B cell (primary cell): ENCODE measurements around the gene RGS17. TPM values are rescaled to one million over a fixed set of nuclear protein-coding genes. Genes with fewer than 3 reads are reported as not detected.
"Not testable (repeated sequence)": the region's sequence is repeated elsewhere in the genome, so short reads cannot be mapped to it uniquely, and the experiment has no call there.

Source experiments
- ATAC-seq: fragments of 200-7000 bp; cut with Tn5 transposase; one replicate; pipeline ENCODE4 v1.10.0; 2021; ENCODE audit warnings: low read depth, mild to moderate bottlenecking, moderate number of reproducible peaks, moderate library complexity
- CTCF ChIA-PET: fragments of 350-600 bp; sonication (Branson Sonifier 250); formaldehyde crosslinking; loops from one replicate; lab custom pipeline; 2021; ENCODE audit warnings: antibody characterized with exemption, inconsistent platforms; lab: Charles Lee
- POLR2A ChIA-PET: fragments of 350-600 bp; sonication (Branson Sonifier 250); formaldehyde crosslinking; loops from one replicate; lab custom pipeline; 2021; ENCODE audit warnings: antibody characterized with exemption; lab: Charles Lee
- DNase-seq: peaks from one replicate; pipeline ENCODE4 v3.0.0; 2013
- H2AFZ ChIP-seq: 2 replicates; pipeline ENCODE4 v1.6.1; 2012; ENCODE audit warnings: mild to moderate bottlenecking, low read depth, low read length; ENCODE audit not compliant: insufficient read depth, poor library complexity, severe bottlenecking
- H3K27ac ChIP-seq, 2 donors: 1 replicate in 1 of 2; 2 replicates in 1 of 2; pipeline ENCODE4 v1.5.1; 2012 to 2013; ENCODE audit warnings: low read length in 2 of 2, mild to moderate bottlenecking in 2 of 2, moderate library complexity in 1 of 2
- H3K27me3 ChIP-seq, 4 experiments: fragments of 200-600 bp in 1 of 4; sonication (generic) in 1 of 4; replicated peaks in 1 of 4; 1 replicate in 2 of 4; 2 replicates in 2 of 4; pipeline versions ENCODE4 v1.6.1 to v1.7.0; 2013 to 2016; ENCODE audit warnings: low read length in 3 of 4, mild to moderate bottlenecking in 2 of 4, mixed read lengths in 1 of 4, moderate library complexity in 1 of 4; ENCODE audit not compliant: insufficient read depth in 4 of 4, control insufficient read depth in 3 of 4; ENCODE audit errors: control extremely low read depth in 1 of 4
- H3K36me3 ChIP-seq, 2 experiments: replicated peaks in 1 of 2; 1 replicate in 1 of 2; 2 replicates in 1 of 2; pipeline versions ENCODE4 v1.6.1 to v1.7.1; 2013; ENCODE audit warnings: low read length in 1 of 2; ENCODE audit not compliant: insufficient read depth in 2 of 2, control insufficient read depth in 1 of 2; ENCODE audit errors: control extremely low read depth in 1 of 2, extremely low read depth in 1 of 2
- H3K4me1 ChIP-seq, 2 donors: fragments of 200-600 bp in 1 of 2; sonication (generic) in 1 of 2; 1 replicate in 1 of 2; 2 replicates in 1 of 2; pipeline versions ENCODE4 v1.5.1 to v1.6.1; 2013 to 2017; ENCODE audit warnings: low read length in 2 of 2; ENCODE audit not compliant: control insufficient read depth in 2 of 2, insufficient read depth in 2 of 2
- H3K4me2 ChIP-seq: replicated peaks from 2 replicates; pipeline ENCODE3; 2012; ENCODE audit warnings: mild to moderate bottlenecking, low read depth, low read length; ENCODE audit not compliant: poor library complexity, severe bottlenecking
- H3K4me3 ChIP-seq, 5 experiments: fragments of 200-600 bp in 1 of 5; sonication (generic) in 1 of 5; 1 replicate in 3 of 5; 2 replicates in 2 of 5; pipeline versions ENCODE4 v1.5.1 to v1.7.0; 2011 to 2016; ENCODE audit warnings: low read length in 4 of 5, mild to moderate bottlenecking in 4 of 5, low read depth in 2 of 5, control low read depth in 1 of 5, moderate library complexity in 1 of 5; ENCODE audit not compliant: insufficient read depth in 1 of 5; ENCODE audit errors: control extremely low read depth in 1 of 5, extremely low read depth in 1 of 5
- H3K79me2 ChIP-seq: fragments of 200-600 bp; sonication (generic); one replicate; pipeline ENCODE4 v1.6.0; 2016; ENCODE audit warnings: low read length; ENCODE audit not compliant: control insufficient read depth, insufficient read depth
- H3K9ac ChIP-seq: fragments of 200-600 bp; sonication (generic); 2 replicates; pipeline ENCODE4 v1.6.1; 2017; ENCODE audit warnings: mild to moderate bottlenecking, low read length, moderate library complexity
- H3K9me3 ChIP-seq, 3 donors: one replicate each; pipeline versions ENCODE4 v1.6.1 to v1.7.1; 2013; ENCODE audit warnings: low read length in 2 of 3; ENCODE audit not compliant: control insufficient read depth in 2 of 3, insufficient read depth in 1 of 3; ENCODE audit errors: control extremely low read depth in 1 of 3
- H4K20me1 ChIP-seq: 2 replicates; pipeline ENCODE4 v1.6.0; 2012; ENCODE audit warnings: mild to moderate bottlenecking, low read length; ENCODE audit not compliant: insufficient read depth, control insufficient read depth, poor library complexity, severe bottlenecking
- H3K27ac Mint-ChIP-seq: one replicate; pipeline ENCODE4 v1.8.0; 2021; ENCODE audit warnings: mixed read lengths
- H3K27me3 Mint-ChIP-seq: one replicate; pipeline ENCODE4 v1.8.0; 2021; ENCODE audit warnings: mixed read lengths
- H3K4me1 Mint-ChIP-seq: one replicate; pipeline ENCODE4 v1.8.0; 2021; ENCODE audit warnings: mixed read lengths
- H3K4me3 Mint-ChIP-seq: one replicate; pipeline ENCODE4 v1.8.0; 2021; ENCODE audit warnings: mixed read lengths
- H3K9me3 Mint-ChIP-seq: one replicate; pipeline ENCODE4 v1.8.0; 2022; ENCODE audit warnings: mixed read lengths; ENCODE audit not compliant: insufficient read depth
- CTCF ChIP-seq: fragments of 200-600 bp; IDR thresholded peaks from one replicate; pipeline ENCODE4 v1.8.0; 2022; ENCODE audit warnings: antibody characterized with exemption, mild to moderate bottlenecking
- EZH2 ChIP-seq: IDR thresholded peaks from 2 replicates; pipeline ENCODE4 v1.6.1; 2012; ENCODE audit warnings: borderline replicate concordance, low read depth, mild to moderate bottlenecking, moderate library complexity, low read length; ENCODE audit not compliant: insufficient read depth, poor library complexity, severe bottlenecking
- WGBS: methylation state at CpG from one replicate; pipeline ENCODE4 v1.1.5; 2013; ENCODE audit warnings: missing lambda C conversion rate; ENCODE audit not compliant: insufficient coverage; 5-methylcytosine and 5-hydroxymethylcytosine counted together
- intact Hi-C: fragments of 100-400 bp; cut with micrococcal nuclease; formaldehyde crosslinking; loops from one replicate; pipeline ENCODE4 v1.10.0; 2022
- polyA plus RNA-seq: library from polyadenylated mRNA; depleted of rRNA; stranded (reverse); fragments of >200 nt; gene quantifications from 2 replicates; pipeline ENCODE4 v1.2.3, GENCODE V29; 2012
- total RNA-seq, 2 donors: library from RNA; stranded (reverse); fragments of 120-200 nt in 1 of 2; gene quantifications; 1 replicate in 1 of 2; 2 replicates in 1 of 2; pipeline versions ENCODE4 v1.2.3 to v1.2.4, GENCODE V29; 2013 to 2022

RGS17 gene
- total and polyA plus RNA-seq, 2 donors (not counting 1 experiment from before 2014, with no cell fraction given), result not detected

DNA sequence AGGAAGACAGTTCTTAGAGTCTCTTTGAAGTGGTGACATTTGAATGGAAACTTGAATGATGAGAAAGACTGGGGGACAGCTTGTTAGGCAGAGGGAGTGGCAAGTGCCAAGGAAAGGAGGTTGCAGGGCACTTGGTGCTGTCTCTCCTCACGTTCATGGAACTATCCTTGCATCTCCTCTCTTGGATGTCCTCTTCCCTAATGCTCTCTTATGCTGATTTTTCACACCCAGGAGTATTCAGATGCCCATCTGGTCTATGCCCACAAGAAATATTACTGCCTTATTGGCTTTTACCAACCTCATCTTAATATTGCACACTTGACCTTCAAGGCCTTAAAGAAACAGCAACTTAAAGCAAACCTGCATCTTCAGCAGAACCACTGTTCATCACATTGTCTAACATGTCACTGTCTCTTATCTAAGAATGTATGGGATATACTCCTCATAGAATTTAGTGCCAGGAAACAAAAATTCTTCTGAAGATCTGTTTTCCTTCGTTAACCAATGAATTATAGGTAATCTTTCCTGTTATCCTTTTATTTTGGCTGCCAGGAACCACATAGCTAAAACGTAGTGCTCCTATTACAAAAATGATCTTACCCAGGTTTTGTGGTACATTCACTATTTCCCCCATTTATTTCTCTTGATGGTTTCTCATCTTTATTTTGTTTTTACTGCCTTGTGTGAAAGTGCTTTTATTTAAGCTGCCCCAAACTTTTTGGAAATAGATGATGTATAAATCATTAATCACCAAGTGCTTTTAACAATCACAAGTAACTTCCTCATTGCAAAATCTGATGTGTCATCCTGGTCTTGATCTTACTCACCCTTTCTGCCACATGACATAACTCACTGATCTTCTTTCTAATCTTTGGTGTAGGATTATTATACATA lies 12.8 kb downstream of the RGS17 start:
- H3K4me1 ChIP-seq, result no peaks in the 10 kb centered on the region
- CTCF ChIA-PET, result no interaction called here
- DNase-seq (no peak), ATAC-seq (no peak)
- no peak overlapping the region for H3K27ac ChIP-seq
- H3K36me3 ChIP-seq, result no peaks in the 10 kb centered on the region
- no peak overlapping the region for H3K27ac Mint-ChIP-seq
- TF ChIP-seq CTCF (no peak), EZH2 (no peak)
- peaks cover 7% of the 10 kb centered on the region for H3K27me3 Mint-ChIP-seq
- H3K79me2 ChIP-seq, result no peaks in the 10 kb centered on the region
- 56% methylated on average over 1 of the region's 3 CpGs for WGBS
- H3K4me3 ChIP-seq, result no peak overlapping the region
- no peak overlapping the region for H2AFZ ChIP-seq
- no peaks in the 10 kb centered on the region for H4K20me1 ChIP-seq
- H3K4me1 Mint-ChIP-seq, result no peaks in the 10 kb centered on the region
- peaks cover 3% of the 10 kb centered on the region for H3K9me3 Mint-ChIP-seq
- POLR2A ChIA-PET, result no interaction called here
- H3K4me3 Mint-ChIP-seq, result no peak overlapping the region
- no peaks in the 10 kb centered on the region for H3K27me3 ChIP-seq
- no peak overlapping the region for H3K9ac ChIP-seq
- H3K9me3 ChIP-seq, result no peaks in the 10 kb centered on the region
- no peak overlapping the region for H3K4me2 ChIP-seq
- intact Hi-C loops, result no loop called here

GRCh38 chr6:153111082-153111481 lies 20.0 kb downstream of the RGS17 start:
- H3K4me2 ChIP-seq, H3K4me1 ChIP-seq, ATAC-seq, CTCF ChIA-PET, H3K27ac ChIP-seq, H2AFZ ChIP-seq, H3K27ac Mint-ChIP-seq, H3K36me3 ChIP-seq, H3K9me3 ChIP-seq, H3K27me3 Mint-ChIP-seq, H3K4me1 Mint-ChIP-seq, H4K20me1 ChIP-seq, H3K9me3 Mint-ChIP-seq, H3K79me2 ChIP-seq, DNase-seq, H3K4me3 ChIP-seq, POLR2A ChIA-PET, intact Hi-C loops, H3K9ac ChIP-seq, H3K27me3 ChIP-seq, H3K4me3 Mint-ChIP-seq: not testable (repeated sequence)
- WGBS, result 92% methylated on average over 8 of the region's 9 CpGs

GRCh38 chr6:153110612-153111011 lies 20.5 kb downstream of the RGS17 start:
- H3K36me3 ChIP-seq, ATAC-seq, POLR2A ChIA-PET, H3K27ac ChIP-seq, H3K4me3 Mint-ChIP-seq, H3K27me3 Mint-ChIP-seq, H3K4me1 ChIP-seq, H3K9me3 Mint-ChIP-seq, DNase-seq, H3K27ac Mint-ChIP-seq, H3K9me3 ChIP-seq, H3K9ac ChIP-seq, CTCF ChIA-PET, H3K4me2 ChIP-seq, H3K4me3 ChIP-seq, H3K4me1 Mint-ChIP-seq, H3K27me3 ChIP-seq, H2AFZ ChIP-seq, H3K79me2 ChIP-seq, intact Hi-C loops, H4K20me1 ChIP-seq: not testable (repeated sequence)
- WGBS, result 99% methylated on average over 10 of the region's 11 CpGs
